HG02798 (cell line): ENCODE results near the gene NDEL1.

Source experiments
- ATAC-seq: cut with Tn5 transposase; IDR thresholded peaks from one replicate; pipeline ENCODE4 v1.9.1; 2021; ENCODE audit warnings: mild to moderate bottlenecking; ENCODE audit not compliant: unreplicated experiment, poor library complexity

Gene NDEL1

GRCh38 chr17:8451933-8452614 lies 16.4 kb downstream of the NDEL1 start:
- no peak for ATAC-seq

DNA sequence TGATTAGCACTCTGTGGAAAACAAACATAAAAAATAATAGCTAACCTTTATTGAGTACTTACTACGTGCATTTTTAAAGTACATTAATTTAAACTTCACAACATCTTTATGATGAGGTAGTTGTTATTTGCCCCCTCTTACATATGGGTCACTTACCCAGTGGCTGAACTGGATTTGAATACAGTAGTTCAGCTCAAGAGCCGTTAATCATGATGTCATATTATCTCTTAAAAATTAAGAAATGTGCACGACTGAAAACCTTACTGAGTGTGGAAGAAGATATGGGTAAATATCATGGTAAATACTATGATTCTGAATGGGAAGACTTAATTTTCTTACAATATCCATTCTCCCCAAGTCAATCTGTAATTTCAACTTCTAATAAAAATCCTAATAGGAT lies 17.6 kb downstream of the NDEL1 start:
- ATAC-seq = no peak

- no peak for ATAC-seq
Observed at GRCh38 chr17:8455665-8456209, 20.1 kb downstream of the NDEL1 start.

GRCh38 chr17:8458128-8458527 lies 22.4 kb downstream of the NDEL1 start:
- ATAC-seq = no peak

DNA sequence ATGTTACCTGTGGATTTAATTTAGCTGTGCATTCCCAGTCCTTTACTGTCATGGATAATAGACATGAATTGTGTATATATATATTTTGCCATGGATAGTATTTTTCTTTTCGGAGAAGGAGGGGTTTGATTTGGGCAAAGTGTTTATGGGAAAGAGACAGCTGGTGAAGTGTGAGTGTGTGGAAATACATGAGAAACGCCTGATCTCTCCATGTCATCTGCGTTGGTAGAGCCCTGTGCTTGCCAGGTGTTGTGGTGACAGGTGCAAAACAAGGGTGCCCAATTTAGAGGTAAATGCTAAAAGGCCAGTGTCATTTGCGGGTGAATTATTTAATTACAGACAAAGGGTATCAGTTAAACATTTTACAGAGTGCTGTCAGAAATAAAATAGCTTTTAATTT lies 23.4 kb downstream of the NDEL1 start:
- no peak for ATAC-seq

DNA sequence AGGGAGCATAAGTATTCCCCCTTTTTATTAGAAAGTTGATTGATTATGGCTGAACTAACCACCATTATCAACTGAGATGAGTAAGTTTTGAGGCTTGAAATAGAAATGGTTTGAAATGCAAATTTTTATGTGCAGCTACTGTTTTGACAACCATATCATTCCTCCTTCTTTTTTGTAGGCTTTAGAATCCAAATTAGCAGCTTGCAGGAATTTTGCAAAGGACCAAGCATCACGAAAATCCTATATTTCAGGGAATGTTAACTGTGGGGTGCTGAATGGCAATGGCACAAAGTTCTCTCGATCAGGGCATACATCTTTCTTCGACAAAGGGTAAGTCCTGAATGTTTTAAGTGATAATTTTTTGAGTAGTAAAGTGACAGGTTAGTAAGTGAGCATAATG lies 24.1 kb downstream of the NDEL1 start:
- ATAC-seq = no peak

DNA sequence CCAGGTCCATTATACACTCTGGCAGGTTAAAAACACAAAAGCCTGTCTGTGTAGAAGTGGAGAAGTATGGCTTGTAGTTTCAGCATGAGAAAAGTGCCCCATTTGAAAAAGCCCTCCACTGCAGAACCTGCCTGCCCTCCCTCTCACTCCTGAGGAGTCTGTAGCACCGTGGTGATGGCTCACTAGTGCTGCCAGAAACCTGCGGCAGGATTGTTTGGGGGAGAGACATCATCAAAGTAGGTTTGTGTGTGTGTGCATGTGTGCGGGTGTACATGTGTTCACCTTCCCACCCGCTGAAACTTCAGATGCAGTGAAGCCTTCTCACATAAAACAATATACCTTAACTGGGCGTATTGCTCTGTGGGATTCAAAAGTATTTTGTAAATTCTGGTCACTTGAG lies 26.9 kb downstream of the NDEL1 start:
- ATAC-seq = no peak

GRCh38 chr17:8463099-8463498 lies 27.4 kb downstream of the NDEL1 start:
- no peak for ATAC-seq

GRCh38 chr17:8464941-8465340 lies 29.3 kb downstream of the NDEL1 start:
- ATAC-seq = no peak

GRCh38 chr17:8465356-8465755 lies 29.7 kb downstream of the NDEL1 start:
- no peak for ATAC-seq

DNA sequence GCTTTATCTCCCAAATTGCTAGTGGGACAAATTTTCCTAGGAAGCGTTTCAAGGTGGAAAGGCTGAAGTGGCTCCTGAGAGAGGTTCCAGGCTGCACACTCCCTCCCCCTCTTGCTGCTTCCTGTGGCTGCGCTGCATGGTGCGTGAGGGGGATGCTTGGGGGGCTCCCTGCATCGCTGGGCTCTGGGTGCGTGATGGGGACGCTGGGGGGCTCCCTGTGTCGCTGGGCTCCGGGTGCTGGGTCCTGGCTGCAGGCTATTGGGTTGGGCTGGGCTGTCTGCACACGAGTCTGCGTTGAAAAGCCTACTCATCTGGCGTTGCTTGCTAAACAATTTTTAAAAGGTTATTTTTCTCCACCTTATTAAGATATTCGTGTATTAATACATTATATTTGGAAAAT lies 30.1 kb downstream of the NDEL1 start:
- ATAC-seq = no peak

GRCh38 chr17:8466456-8466855 lies 30.8 kb downstream of the NDEL1 start:
- ATAC-seq = no peak

DNA sequence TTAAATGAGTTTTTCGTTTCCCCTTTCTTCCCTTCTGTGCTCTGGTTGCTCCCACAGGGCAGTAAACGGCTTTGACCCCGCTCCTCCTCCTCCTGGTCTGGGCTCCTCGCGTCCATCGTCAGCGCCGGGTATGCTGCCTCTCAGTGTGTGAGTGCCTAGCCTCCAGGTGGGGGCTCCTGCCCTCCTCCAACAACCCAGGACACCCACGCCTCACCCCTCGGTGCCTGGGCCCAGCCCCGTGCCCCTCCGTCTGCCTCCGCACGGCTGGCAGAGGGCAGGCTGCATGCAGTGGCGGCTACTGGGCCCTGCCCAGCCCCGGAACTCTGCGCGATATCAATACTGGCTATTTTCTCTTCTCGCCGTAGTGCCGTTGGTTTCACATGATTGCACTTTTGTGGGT lies 31.2 kb downstream of the NDEL1 start:
- ATAC-seq = no peak

DNA sequence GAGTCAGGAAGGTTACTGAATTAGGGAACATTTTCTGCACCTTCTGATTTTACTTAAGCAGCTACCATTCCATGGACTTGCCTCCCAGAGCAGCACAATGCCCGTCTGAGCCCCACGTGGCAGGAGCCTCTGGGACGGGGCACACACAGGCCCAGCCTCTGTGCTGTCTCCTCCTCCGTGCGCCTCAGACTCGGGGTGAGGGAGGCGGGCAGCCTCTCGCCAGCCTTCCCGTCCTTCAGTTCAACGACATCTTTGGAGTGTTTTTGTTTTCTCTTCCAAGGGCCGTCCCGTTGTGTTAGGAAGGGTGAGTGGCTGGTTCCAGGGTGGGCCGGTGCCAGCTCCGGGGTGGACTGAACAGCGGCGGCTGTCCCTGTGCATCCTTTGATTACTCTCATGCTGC lies 31.8 kb downstream of the NDEL1 start:
- no peak for ATAC-seq

DNA sequence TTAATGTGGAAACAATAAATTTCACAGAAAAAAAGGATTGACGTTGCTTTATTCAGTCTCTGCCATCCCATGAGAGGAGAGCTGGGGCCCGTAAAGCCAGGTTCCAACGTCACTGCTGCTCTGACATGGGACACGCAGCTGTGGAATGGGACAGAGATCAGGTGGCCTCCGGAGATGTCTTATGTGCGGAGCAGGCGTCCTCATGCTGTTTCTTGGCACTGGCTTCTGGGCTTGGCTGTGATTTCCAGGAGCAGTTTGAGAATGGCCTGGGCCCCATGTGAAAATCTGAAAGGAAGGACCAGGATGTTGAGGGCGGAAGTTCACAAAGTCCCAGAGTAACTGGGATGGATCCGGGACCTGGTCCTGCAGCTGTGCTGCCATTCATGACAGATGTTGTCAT lies 32.4 kb downstream of the NDEL1 start:
- ATAC-seq = no peak

DNA sequence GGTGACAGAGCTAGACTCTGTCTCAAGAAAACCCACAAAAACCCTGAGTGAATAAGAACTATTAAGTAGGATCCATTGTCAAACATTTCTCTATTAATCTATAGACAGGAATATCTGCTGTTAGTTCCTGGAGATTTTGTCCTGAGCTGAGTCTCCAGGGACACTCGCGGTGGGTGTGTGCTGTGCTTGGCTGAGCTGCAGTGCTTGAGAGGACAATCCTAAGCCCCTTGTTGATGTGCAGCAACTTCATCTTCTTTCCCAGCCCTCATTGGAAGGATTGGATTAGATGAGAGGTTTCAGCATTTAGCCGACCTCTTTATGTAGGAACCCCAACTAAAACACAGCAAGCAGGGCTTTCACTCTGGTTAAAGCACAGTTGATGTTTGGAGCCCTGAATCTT lies 33.3 kb downstream of the NDEL1 start:
- no peak for ATAC-seq

GRCh38 chr17:8469964-8470363 lies 34.3 kb downstream of the NDEL1 start:
- ATAC-seq = no peak

DNA sequence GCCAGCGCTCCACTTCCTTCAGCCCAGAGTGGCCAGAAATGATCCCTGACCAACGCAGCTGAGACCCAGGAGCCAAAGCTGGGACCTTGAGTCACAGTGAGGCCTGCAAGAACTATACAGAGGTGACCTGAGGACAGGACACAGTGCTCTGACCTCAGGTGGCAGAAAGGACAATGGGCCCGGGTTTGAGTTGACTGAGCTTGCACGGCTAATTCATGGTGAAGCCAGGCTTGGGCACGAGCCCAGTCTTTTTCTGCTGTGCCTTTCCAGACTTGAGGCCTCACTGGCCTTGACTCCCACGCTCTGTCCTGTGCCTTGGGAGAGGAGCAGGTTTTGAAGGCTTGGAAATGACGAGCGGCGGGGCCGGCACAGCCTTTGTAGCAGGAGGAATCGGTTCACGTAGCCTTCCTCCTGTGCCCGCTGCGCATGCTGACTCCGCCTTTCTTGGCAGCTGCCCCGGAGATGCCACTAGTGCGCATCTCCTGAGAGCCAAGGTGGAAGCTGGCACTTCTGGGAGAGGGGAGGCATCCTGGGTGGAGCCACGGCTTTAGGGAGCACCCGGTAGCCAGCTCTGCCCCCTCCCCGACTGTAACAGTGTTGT lies 34.9 kb downstream of the NDEL1 start:
- no peak for ATAC-seq

DNA sequence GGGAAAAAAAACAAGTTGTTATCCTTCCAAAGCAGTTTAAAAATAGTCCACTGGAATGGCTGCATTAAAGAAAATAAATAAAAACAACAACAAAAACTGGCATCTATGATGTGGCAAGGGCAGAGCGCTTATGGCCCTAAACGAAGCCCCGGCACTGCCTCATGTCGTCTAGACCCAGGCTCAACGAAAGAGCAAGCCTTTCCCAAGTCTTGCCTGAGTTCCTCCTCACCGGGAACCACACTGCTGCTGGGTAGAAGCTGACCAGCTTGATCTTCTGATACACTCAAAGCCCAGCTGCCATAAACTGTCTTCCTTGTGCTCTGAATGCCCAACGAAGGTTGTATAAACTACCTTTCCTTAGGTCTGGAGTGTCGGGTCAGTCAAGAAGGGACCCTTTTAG lies 37.0 kb downstream of the NDEL1 start:
- ATAC-seq = no peak

- ATAC-seq = no peak
Observed at GRCh38 chr17:8473451-8474192, 37.9 kb downstream of the NDEL1 start.

DNA sequence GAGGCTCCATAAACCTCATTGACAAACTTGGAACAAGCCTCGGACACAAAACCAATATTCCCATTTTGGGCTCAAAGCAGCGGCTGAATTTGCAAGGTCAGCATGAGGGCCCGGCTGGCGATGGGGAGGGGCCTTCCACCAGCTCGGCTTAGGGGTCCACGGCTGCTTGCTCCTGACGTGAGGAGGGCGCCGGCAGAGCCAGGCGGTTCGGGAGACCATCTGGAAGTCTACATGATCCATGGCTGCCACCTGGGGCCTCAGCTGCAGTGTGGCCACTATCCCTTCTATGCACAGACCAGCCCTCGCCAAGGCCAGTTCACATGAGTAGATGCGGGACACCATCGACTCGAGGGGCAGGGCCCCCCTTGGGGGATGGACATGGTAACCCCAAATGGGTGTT lies 39.1 kb downstream of the NDEL1 start:
- ATAC-seq = no peak
